Cerebellar cortex (tissue), 1 donor: ENCODE measurements around the gene SERGEF.

ENCODE experiments used
- DNase-seq: peaks from one replicate; pipeline ENCODE4 v3.0.0-alpha.2; 2015; ENCODE audit warnings: low spot score

SERGEF gene

GRCh38 chr11:17786824-17787525 is 225.9 kb downstream of the SERGEF start:
- no peak for DNase-seq

DNA sequence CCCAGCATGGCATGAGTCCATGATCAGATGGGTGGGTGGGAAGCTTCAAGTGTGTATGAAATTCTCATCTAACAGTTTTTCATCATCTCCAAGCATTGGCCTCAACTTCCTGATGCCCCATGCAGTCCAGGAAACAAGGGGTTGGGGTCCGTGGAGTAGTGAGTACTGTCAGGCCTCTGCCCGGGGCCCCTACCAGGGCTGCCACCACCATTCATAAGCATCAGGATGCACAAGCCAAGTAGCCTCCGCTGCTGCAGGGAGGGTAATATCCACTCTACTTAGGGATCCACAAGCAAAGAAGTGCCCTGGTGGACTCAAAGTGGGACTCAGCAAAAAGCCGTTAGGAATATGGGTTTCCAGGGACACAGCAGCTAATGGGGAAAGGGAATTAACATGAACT is 229.0 kb downstream of the SERGEF start:
- no peak for DNase-seq

GRCh38 chr11:17782603-17783337 is 230.1 kb downstream of the SERGEF start:
- DNase-seq = no peak

DNA sequence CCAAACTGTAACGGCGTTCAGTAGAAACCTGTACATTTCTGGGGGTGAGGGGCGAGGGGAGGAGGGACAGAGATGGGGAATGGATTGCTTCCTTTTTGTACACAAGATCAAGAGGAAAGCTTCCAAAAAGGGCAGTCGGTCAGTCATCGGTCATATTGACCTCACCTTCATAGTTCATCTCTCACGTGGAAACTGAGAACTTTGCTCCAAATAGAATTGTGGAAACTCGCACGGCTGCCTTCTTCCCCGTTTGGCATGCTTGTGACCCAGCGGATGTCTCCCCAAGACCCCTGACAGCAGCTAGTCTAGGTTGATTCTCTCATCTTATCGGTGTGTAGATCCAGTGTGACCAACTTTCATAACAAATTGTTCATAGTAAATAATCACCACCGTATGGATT is 230.7 kb downstream of the SERGEF start:
- DNase-seq = no peak

DNA sequence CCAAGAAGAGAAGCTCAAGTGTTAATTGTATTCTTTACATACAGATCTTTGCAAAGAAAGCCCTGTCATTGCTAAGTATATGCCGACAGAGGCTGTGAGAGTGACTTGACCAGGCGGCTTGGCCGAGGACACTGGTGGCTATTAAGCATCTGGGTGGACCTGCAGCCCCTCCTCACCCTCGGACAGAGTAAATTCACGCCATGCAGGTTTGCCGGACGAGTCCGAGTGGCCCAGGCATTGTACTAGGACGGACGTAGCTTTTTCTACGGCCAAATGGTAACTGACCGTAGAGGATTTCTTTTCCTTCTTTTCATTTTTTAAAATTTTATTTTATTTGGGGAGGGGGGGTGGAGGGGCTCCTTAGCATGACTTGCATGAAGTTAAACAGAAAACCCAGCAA is 231.2 kb downstream of the SERGEF start:
- no peak for DNase-seq

GRCh38 chr11:17781221-17781620 is 231.6 kb downstream of the SERGEF start:
- DNase-seq = peak; percentile 57

DNA sequence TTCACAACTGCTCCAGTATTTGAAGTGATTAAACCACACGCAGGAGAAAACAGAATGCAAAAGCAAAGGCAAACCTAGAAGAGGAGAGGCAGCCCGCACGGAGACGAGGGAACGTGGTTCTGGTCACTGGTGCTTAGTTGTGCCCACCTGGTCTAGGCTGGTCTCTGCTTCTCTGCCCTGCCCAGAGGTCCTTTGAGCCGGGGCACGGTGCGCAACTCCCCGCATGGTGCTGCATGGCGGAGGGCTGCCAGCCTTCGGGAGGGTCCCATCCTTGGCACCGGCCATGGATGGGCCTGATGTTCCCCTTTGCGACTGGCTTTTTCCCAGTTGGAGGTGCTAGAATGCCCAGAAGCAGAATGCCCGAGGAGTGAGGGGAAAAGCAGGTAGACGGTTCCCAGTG is 232.2 kb downstream of the SERGEF start:
- no peak for DNase-seq

DNA sequence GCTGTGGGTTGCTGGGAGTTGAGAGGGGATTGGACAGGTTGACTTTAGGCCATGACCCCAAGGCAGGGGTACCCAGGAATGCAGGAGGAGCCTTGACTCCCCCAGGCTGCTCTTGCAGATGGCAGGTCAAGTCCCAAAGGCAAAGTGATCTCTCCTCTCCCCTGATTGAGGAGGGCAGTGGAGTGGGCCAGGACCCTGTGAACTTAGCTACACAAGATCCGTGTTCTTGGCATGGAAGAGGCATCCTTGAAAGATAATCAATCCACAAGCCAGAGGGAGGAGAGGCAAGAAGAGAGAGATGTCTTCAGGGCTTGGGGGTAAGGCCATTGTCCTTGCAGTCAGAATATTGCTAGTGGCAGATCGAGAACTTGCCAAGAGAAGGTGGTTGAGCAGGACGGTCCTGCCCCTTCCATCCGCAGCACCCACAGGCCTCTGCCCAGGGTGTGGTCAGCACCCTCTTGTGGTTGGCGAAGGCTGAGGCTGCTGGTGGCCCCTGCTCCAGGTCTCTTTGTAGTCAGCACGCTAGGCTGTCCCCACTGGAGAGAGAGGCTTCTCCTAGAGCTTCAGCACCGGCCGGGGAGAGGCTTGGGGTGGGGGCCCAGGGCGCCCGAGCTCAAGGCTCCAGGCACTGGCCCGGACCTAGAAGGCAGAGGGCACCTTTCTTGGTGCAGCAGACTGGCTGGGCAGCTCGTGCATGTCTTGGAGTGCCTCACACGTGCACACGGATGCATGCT is 232.8 kb downstream of the SERGEF start:
- DNase-seq = no peak

GRCh38 chr11:17778956-17779860 is 233.6 kb downstream of the SERGEF start:
- DNase-seq = no peak

DNA sequence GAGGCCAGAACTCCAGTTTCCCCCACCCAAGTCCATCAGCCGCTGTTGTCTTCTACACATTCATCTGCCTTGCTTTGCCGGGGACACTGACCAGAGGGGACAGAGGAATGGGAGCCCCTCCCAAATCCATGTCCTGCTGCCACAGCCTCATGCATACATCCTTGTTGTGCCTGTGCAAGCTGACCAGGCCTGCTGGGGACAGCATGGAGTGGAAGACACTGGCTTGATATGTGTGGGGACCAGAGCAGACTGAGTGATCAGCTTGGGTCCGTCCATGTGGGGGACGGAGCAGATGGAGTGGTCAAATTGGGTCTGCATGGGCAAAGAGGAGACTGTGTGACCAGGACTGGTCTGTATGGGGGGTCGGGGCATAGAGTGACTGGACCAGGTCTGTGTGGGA is 234.5 kb downstream of the SERGEF start:
- DNase-seq = no peak

DNA sequence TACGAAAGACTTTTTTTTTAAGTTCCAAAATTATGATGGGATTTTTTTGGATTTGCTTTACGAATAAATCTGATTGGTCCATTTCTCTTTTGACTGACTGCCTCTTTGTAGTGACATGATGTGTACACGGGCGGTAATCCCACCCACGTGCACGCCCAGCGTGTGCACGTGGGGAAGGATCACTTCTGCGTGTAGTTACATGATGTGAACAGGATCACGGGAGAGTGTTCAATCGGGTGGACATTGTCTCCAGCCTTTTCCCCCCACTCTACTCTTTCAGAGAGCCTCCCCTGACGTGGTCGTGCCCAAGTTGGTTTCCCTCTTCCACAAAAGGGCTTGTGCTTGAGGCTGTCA is 235.1 kb downstream of the SERGEF start:
- no peak for DNase-seq

GRCh38 chr11:17777086-17777737 is 235.6 kb downstream of the SERGEF start:
- DNase-seq = no peak

DNA sequence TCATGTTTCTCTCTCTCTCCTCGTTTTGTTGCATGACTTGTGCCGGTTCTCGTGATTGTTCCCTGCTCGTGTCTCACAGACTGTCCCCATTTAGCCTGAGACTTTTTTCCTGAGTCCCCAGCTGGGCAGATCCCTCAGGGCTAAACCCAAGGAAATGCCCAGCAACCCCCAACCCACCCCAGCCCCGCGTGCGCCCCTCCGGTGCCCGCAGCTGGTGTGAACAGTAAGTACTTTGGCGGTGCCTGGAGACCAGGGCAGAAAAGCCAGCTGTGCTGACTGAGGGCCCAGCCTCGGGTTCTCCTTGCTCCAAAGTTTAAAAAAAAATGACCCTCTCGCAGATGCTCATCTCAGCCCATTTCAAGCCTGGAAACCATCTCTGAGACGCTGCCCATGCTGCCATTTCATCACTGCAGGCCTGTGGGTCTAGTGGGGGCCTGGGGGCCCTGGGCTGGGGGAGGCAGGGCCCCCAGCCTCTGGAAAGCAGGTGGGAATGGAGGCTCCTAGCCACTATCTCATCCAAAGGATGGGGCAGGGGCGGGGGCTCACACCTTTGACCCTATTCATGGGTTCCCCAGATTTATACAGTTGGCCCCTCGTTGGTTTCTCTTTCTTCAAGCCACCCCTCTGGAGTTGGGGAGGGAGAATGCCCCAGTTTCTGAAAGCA is 236.5 kb downstream of the SERGEF start:
- no peak for DNase-seq

- DNase-seq = no peak
Observed at GRCh38 chr11:17775507-17776211, 237.2 kb downstream of the SERGEF start.

DNA sequence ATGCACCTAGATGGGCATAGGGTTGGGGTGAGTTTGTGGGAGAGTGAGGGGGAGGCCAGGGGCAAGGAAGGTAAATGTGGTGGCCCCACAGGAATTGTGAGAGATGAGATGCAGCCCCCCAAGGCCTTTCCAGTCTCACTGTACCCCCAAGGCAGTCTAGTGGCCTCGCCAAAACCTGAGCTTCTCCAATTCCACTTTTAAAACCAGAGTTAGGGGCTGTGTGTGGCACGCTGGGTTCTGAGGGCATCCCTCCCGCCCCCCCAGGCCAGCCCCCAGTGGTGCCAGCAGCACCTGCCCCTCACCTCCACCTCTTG is 237.9 kb downstream of the SERGEF start:
- DNase-seq = no peak

GRCh38 chr11:17774232-17775034 is 238.4 kb downstream of the SERGEF start:
- DNase-seq = peak; percentile 54

DNA sequence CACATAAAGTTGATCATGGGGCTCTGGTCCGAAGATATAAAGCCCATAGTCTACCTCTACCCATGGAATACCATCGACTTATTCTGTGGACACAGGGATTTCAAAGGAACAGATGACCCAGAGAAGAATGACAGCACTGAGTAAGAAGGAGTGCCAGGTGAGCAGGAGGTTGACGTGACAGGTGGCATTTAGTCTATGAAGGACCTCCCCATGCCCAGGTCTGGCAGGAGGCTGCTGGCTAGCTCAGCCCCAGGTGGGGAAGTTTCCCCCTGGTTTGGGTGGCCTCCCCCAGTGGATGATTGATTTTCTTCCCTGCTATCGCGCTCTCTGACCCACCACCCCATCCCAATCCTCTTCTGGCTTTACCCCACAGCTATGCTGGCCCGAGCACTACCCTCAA is 239.2 kb downstream of the SERGEF start:
- DNase-seq = peak; percentile 56

DNA sequence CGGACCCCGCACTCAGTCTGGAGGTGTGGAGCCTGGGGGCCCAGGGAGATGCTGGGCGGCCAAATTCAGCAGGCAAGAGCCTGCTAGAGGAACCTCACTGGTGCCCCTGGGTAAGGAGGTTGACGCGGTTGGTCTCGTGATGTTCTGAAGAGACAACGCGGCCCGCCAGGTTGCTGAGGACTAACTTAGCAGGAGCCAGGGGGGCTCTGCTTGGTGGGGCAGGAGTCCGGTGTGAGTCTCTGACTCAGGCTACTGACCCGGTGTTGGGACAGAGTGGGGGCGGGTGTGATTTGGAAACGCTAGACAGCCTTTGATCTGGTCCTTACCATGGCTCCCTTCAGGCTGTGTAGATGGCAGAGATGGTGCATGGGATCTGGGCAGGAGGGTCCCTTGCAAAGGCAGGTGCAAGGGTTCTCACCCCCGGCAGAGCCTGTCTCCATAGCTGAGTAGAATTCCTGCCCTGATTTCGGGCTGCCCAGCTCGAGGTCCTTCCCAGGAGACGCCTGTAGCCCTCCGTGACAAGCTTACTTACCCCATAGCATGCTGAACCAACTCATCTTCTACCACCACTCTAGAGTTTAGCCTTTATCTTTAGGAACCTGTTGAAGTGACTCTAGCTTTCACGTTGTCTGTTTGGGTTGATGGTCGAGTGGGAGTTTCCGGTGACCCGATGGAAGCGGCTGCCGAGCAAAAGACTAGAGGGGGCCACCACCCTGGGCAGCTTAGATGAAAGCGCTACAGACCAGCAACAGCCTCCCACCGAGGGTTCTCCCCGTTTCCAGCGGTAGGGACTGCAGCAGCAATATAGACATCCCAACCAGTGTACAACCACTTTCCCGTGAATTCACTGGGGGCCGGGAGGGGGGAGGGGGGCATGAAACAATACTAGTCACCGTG is 239.9 kb downstream of the SERGEF start:
- no peak for DNase-seq
